GM19238 (cell line): ENCODE measurements around the gene TIMM17A.
A peak's percentile ranks its signal among the peaks of the same experiment; 100 is the strongest.

Source experiments
- DNase-seq: peaks from one replicate; pipeline ENCODE4 v3.0.0; 2011; ENCODE audit warnings: low spot score; ENCODE audit not compliant: insufficient read length

TIMM17A gene

GRCh38 chr1:201955009-201955728 lies at the start of gene TIMM17A:
TSS of gene TIMM17A (plus strand) at chr1:201955503. CDS start at chr1:201955527, 24 bp downstream.
- peak; percentile 89 for DNase-seq

DNA sequence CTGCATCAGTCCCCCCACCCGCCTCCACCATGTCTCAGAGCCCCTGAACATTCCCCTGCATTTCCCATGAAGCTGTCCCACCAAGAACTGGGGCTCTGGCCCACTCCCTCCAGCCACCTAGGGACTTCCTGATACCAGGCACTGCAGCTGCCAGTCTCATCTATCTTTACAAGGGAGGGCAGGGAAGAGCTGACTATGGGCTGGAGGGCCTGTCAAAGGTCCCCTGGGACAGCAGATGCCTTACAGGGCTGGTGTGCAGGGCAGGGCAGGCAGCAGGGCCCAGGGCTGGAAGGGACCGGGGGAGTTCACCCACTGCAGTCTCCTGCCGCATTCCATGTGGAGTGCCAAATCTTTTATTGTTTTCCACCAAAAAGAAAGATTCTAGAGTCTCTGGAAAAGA lies 49.0 kb upstream of the TIMM17A start:
- no peak for DNase-seq

DNA sequence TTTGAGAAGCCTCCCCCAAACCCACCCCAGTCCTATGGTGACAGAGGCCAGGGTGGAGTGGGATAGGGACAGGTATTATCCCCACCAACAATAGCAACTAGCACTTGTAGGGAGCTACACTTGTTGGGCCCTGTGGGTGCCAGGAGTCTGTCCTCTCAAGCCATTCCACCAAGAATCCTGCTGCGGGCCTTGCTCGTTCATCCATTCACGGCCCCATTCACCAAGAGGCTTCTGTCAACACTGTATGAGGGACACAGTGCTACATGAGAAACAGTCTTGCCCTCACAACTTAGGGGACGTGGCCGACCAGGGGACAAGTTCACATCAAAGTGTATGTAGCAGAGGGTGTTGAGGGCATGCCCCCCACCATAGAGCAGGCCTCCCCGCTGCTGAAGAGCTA lies 47.7 kb upstream of the TIMM17A start:
- DNase-seq, result no peak

- DNase-seq, result no peak
Measured at GRCh38 chr1:201911826-201912571, 43.3 kb upstream of the TIMM17A start.

GRCh38 chr1:201912832-201913231 lies 42.5 kb upstream of the TIMM17A start:
- no peak for DNase-seq

DNA sequence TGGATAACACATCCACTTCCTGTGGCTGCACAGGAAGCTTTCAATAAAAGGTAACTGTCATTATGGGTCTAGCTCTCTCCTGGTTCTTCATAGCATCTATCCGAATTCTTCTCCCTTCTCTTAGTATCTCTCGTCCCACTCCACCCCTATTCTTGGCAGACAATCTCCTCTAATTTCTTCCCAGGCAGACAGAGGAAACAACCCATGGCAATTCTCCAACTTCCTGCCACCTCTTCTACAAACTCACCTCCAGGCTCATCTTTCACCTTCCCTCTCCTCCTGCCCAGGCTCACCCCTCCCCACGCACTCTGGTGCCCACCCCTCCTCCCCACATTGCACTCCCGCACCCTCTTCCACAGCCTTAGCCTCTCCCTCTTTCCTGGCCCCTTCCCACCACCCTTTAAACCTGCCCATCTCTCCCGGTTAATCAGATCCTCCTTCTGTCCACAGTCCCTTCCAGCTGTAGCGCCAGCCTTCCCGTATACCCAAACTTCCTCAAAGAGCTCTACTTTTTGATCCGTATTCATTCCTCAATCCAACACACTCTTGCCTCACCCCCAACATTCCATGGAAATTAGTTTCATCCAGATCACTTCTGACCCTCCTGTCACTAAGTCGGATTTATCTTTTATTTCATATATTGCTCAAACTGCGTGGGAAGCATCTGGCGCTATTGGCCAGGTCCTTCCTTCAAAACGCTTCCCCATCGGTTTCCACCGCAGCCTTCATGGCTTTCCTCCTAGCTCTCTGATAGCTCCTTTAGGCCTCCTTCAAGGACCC lies 40.7 kb upstream of the TIMM17A start:
- no peak for DNase-seq

GRCh38 chr1:201916649-201917249 lies 38.6 kb upstream of the TIMM17A start:
- DNase-seq, result no peak

DNA sequence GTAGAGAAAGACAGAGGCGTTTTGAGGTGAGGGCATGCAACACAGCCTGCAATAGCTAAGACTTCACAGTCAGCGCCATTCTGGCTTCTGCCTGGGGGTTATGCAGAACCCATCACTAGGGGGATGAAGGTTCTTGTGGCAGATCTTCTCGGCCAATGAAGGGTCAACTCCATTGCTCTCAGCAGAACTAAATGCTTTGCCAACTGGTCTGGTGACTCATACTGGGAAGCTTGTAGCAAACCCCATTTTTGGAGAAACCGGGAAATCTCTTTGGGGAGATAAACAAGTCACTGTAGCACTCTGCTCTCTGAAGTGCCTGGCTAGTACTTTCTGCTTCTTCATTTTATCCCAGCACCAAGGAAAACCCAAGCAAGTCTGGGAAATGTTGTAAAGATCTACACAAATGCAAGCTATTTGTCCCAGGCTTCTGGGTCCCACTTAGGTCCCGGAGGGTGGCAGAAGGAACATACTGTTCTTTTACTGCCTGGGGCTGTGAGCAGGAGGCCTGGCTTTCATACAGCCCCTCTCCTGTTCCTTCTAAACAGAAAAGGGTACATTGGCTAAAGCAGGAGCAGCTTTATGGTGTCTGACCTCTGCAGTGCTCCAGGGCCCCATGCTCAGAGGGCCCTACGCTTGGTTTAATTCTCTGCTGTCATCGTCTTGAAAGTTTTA lies 37.8 kb upstream of the TIMM17A start:
- DNase-seq, result no peak

GRCh38 chr1:201918343-201918742 lies 37.0 kb upstream of the TIMM17A start:
- no peak for DNase-seq

GRCh38 chr1:201921952-201922558 lies 33.2 kb upstream of the TIMM17A start:
- no peak for DNase-seq

- DNase-seq, result no peak
Measured at GRCh38 chr1:201925301-201925567, 30.1 kb upstream of the TIMM17A start.

- DNase-seq, result no peak
Measured at GRCh38 chr1:201925981-201926645, 29.2 kb upstream of the TIMM17A start.

DNA sequence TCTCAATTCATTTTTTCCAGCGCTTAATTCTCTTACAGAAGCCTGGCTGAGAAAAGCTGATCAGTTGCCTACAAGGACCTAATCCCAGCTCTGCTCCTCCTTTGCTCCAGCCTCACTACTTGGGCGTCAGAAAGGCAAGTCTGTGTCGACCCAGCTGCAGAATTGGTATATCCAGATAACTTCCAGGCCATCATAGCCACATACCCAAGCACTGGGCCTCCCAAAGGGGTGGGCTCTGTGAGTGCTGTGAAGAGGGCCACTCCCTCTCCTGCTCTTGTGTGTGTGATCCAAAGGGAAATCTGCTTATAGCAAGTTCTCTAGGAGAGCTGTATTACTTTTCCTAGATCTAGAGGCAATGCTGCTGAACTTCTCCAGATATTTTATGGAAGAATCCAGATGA lies 27.0 kb upstream of the TIMM17A start:
- no peak for DNase-seq

GRCh38 chr1:201930137-201930536 lies 25.2 kb upstream of the TIMM17A start:
- DNase-seq, result no peak

DNA sequence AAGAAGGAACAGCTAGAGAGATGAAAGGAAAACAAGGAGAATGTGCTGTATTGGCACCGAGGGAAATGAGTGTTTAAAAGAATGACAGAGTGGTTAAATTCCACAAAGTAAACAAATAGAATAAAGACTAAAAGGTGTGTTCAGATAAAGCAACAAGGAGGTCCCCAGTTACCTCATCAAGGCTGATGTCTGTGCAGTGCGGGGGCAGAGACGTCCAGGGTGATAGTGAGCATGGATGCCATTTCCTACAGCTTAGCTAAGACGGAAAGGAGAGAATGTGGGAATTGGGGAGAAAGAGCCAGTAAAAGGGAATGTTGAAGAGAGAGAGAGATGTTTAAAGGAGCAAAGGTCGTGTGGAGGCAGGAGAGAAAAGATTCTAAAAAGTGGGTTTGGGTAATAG lies 24.5 kb upstream of the TIMM17A start:
- no peak for DNase-seq

GRCh38 chr1:201933840-201934430 lies 21.4 kb upstream of the TIMM17A start:
- no peak for DNase-seq

- no peak for DNase-seq
Measured at GRCh38 chr1:201937624-201938213, 17.6 kb upstream of the TIMM17A start.

- DNase-seq, result no peak
Measured at GRCh38 chr1:201938440-201939035, 16.8 kb upstream of the TIMM17A start.

GRCh38 chr1:201939148-201939547 lies 16.2 kb upstream of the TIMM17A start:
- DNase-seq, result no peak
